ENCODE data around the gene PPP2R2C. TPM values are rescaled to one million over a fixed set of nuclear protein-coding genes. Genes with fewer than 3 reads are reported as not detected.

Gene PPP2R2C
- total RNA-seq, 1 donor from 2014 or later = not detected

DNA sequence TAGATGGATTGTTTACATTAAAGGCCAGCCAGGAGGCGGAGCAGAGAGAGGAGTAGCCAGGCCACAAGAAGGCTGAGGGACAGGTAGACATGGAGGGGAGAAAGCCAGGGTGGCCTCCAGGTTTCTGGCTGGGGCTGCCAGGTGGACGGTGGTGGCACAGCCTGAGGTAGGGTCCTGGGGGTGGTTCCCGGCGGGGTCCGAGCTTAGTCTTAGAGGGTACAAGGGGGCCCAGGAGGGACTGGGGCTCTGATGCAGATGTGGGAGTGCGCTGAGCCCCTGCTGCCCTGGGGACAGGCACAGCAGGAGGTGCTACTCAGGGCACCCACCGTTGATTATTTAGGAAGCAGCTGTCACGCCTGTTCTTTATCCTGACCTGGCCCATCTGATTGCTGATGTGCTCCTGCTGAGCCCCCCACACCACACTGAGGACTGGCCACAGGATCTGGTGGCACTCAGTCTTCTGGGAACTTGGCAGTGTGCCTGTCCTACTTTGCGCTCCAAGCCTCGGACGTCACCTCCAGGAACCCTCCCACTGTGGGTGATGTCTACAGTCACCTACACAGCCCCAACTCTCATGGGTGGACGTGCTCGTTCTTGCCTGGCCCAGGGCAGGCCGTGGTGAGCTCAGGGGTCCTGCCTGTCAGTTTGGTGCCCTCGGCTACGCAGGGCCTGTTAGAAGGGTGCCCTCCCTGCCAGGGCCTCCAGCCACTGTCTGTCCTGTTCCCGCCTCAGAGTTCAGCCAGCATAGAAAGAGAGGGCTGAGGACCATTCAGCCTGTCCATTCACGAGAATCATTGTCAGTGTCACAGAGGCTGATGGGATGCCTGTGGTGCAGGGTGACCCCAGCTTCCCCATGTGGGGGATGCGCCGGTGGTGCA lies 190.7 kb downstream of the PPP2R2C start:
- H3K9ac ChIP-seq (ENCODE audit: low read depth in 1 of 3, low read length in 3 of 3) = no peak overlapping the region
- peaks cover 2 to 21% (median 17%) of the 10 kb centered on the region in 3 donors for H3K36me3 ChIP-seq (ENCODE audit: control insufficient read depth in 3 of 3, insufficient read depth in 3 of 3, low read length in 3 of 3)
- H3K27ac ChIP-seq (ENCODE audit: low read depth, low read length) = no peak overlapping the region
- no peaks in the 10 kb centered on the region for H3K27me3 ChIP-seq (ENCODE audit: control insufficient read depth in 3 of 3, insufficient read depth in 3 of 3, low read length in 3 of 3)
- no peaks in the 10 kb centered on the region for H3K9me3 ChIP-seq (ENCODE audit: control insufficient read depth in 3 of 3, low read length in 3 of 3)
- peaks cover 9 to 22% (median 10%) of the 10 kb centered on the region in 3 donors for H3K4me1 ChIP-seq (ENCODE audit: control insufficient read depth in 3 of 3, insufficient read depth in 3 of 3, low read length in 3 of 3)
- no peak overlapping the region for H3K4me3 ChIP-seq (ENCODE audit: low read length in 3 of 3)

GRCh38 chr4:6280365-6280996 lies 191.9 kb downstream of the PPP2R2C start:
- Histone ChIP-seq H3K4me3 (ENCODE audit: low read length in 3 of 3) (no peak overlapping the region), H3K36me3 (ENCODE audit: control insufficient read depth in 3 of 3, insufficient read depth in 3 of 3, low read length in 3 of 3) (peaks cover 0 to 19% (median 17%) of the 10 kb centered on the region in 3 donors), H3K9me3 (ENCODE audit: control insufficient read depth in 3 of 3, low read length in 3 of 3) (no peaks in the 10 kb centered on the region), H3K4me1 (ENCODE audit: control insufficient read depth in 3 of 3, insufficient read depth in 3 of 3, low read length in 3 of 3) (peaks cover 11 to 25% (median 14%) of the 10 kb centered on the region in 3 donors), H3K9ac (ENCODE audit: low read depth in 1 of 3, low read length in 3 of 3) (no peak overlapping the region), H3K27ac (ENCODE audit: low read depth, low read length) (no peak overlapping the region), H3K27me3 (ENCODE audit: control insufficient read depth in 3 of 3, insufficient read depth in 3 of 3, low read length in 3 of 3) (no peaks in the 10 kb centered on the region)

GRCh38 chr4:6279582-6280289 lies 192.7 kb downstream of the PPP2R2C start:
- Histone ChIP-seq H3K27me3 (ENCODE audit: control insufficient read depth in 3 of 3, insufficient read depth in 3 of 3, low read length in 3 of 3) (no peaks in the 10 kb centered on the region), H3K36me3 (ENCODE audit: control insufficient read depth in 3 of 3, insufficient read depth in 3 of 3, low read length in 3 of 3) (peaks cover 0 to 17% (median 17%) of the 10 kb centered on the region in 3 donors), H3K27ac (ENCODE audit: low read depth, low read length) (no peak overlapping the region), H3K4me3 (ENCODE audit: low read length in 3 of 3) (no peak overlapping the region), H3K9me3 (ENCODE audit: control insufficient read depth in 3 of 3, low read length in 3 of 3) (no peaks in the 10 kb centered on the region), H3K4me1 (ENCODE audit: control insufficient read depth in 3 of 3, insufficient read depth in 3 of 3, low read length in 3 of 3) (peaks cover 11 to 25% (median 17%) of the 10 kb centered on the region in 3 donors), H3K9ac (ENCODE audit: low read depth in 1 of 3, low read length in 3 of 3) (no peak overlapping the region)

DNA sequence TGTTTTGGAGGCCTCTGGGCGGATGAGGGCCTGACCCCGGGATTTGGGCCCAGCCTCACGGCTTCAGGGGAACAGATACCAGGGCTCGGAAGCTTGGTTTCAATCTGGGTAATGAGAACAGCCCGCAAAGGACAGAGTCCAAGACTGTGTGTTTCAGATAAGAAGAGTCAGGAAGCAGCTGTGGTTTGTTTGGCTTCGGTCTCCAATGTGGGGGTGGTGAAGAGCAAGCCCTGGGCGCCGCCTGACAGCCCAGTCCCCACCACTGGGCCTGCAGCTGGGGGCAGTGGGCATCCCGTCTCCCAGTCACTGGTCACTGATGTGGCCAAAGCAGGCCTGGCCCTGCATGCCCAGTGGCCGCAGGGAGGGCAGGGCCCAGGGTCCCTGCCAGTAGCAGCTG lies 193.6 kb downstream of the PPP2R2C start:
- Histone ChIP-seq H3K4me1 (ENCODE audit: control insufficient read depth in 3 of 3, insufficient read depth in 3 of 3, low read length in 3 of 3) (peaks cover 11 to 25% (median 17%) of the 10 kb centered on the region in 3 donors), H3K9ac (ENCODE audit: low read depth in 1 of 3, low read length in 3 of 3) (peak overlapping the region in 1 of 3 donors; percentile 33), H3K36me3 (ENCODE audit: control insufficient read depth in 3 of 3, insufficient read depth in 3 of 3, low read length in 3 of 3) (peaks cover 0 to 17% (median 15%) of the 10 kb centered on the region in 3 donors), H3K9me3 (ENCODE audit: control insufficient read depth in 3 of 3, low read length in 3 of 3) (no peaks in the 10 kb centered on the region), H3K27ac (ENCODE audit: low read depth, low read length) (no peak overlapping the region), H3K27me3 (ENCODE audit: control insufficient read depth in 3 of 3, insufficient read depth in 3 of 3, low read length in 3 of 3) (no peaks in the 10 kb centered on the region), H3K4me3 (ENCODE audit: low read length in 3 of 3) (no peak overlapping the region)

DNA sequence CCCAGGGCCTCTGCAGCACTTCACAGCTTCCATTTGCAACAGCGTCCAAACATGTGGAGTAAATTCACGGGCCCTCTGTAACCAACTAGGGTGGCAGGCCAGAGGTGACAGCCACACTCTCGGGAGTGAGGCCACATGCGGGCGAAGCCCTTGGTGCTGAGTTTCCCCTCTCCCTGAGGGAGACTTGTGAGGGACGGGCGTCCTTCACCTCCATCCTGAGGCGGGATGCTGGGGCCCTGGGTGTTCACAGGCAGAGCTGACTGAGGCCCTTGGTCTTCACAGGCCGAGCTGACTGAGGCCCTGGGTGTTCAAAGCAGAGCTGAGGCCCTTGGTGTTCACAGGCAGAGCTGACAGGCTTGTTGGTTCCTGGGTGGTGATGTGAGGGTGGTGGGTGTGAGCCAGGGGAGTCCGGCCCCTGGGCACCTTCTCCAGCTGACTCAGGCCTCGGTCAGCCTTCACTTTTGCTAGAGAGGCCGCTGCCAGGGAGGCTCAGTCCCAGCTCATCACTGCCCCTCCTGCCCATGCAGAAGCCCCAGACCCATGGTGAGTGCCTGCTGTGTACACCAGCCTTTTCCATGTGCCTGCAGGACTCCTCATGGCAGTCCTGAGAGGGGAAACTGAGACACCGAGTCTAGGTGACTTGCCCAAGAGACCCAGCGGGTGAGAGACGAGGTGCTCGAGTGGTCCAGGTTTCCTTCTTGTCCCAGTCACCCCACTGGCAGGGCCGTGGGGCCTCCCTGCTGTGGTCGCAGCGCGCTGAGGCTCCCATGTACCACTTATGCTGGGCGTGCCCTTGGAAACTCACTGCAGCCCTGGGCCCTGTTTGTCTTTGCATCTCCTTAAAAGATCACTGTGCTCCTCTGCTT lies 194.2 kb downstream of the PPP2R2C start:
- H3K4me1 ChIP-seq (ENCODE audit: control insufficient read depth in 3 of 3, insufficient read depth in 3 of 3, low read length in 3 of 3) = peaks cover 17 to 30% (median 21%) of the 10 kb centered on the region in 3 donors
- H3K27ac ChIP-seq (ENCODE audit: low read depth, low read length) = no peak overlapping the region
- no peaks in the 10 kb centered on the region for H3K27me3 ChIP-seq (ENCODE audit: control insufficient read depth in 3 of 3, insufficient read depth in 3 of 3, low read length in 3 of 3)
- no peak overlapping the region for H3K4me3 ChIP-seq (ENCODE audit: low read length in 3 of 3)
- H3K36me3 ChIP-seq (ENCODE audit: control insufficient read depth in 3 of 3, insufficient read depth in 3 of 3, low read length in 3 of 3) = peaks cover 0 to 15% (median 10%) of the 10 kb centered on the region in 3 donors
- H3K9me3 ChIP-seq (ENCODE audit: control insufficient read depth in 3 of 3, low read length in 3 of 3) = no peaks in the 10 kb centered on the region
- H3K9ac ChIP-seq (ENCODE audit: low read depth in 1 of 3, low read length in 3 of 3) = peak overlapping the region in 1 of 3 donors; percentile 33

DNA sequence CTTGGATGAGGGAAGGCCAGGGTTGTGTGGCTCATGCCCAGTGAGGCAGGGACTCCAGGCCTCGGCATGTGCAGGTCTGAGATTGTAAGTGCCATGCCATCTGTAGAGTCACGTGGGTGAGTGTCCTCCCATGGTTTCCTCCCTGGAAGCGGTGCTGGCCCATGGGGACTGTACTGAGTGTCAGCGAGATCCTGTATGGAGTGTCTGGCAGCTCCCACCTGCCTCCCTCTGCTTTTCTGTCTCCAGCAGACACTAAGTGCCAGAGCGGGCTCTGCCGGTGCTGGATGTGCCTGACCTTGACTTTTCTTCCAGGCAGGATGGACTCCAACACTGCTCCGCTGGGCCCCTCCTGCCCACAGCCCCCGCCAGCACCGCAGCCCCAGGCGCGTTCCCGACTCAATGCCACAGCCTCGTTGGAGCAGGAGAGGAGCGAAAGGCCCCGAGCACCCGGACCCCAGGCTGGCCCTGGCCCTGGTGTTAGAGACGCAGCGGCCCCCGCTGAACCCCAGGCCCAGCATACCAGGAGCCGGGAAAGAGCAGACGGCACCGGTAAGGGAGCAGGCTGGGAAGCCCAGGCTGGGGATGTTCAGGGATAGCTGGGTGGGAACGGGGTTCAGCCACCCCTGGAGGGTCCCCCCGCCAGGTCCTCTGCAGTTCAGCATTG lies 195.1 kb downstream of the PPP2R2C start:
- H3K36me3 ChIP-seq (ENCODE audit: control insufficient read depth in 3 of 3, insufficient read depth in 3 of 3, low read length in 3 of 3) = peaks cover 0 to 11% (median 10%) of the 10 kb centered on the region in 3 donors
- no peaks in the 10 kb centered on the region for H3K9me3 ChIP-seq (ENCODE audit: control insufficient read depth in 3 of 3, low read length in 3 of 3)
- H3K4me3 ChIP-seq (ENCODE audit: low read length in 3 of 3) = no peak overlapping the region
- H3K27ac ChIP-seq (ENCODE audit: low read depth, low read length) = no peak overlapping the region
- H3K4me1 ChIP-seq (ENCODE audit: control insufficient read depth in 3 of 3, insufficient read depth in 3 of 3, low read length in 3 of 3) = peaks cover 25 to 38% (median 28%) of the 10 kb centered on the region in 3 donors
- no peaks in the 10 kb centered on the region for H3K27me3 ChIP-seq (ENCODE audit: control insufficient read depth in 3 of 3, insufficient read depth in 3 of 3, low read length in 3 of 3)
- H3K9ac ChIP-seq (ENCODE audit: low read depth in 1 of 3, low read length in 3 of 3) = no peak overlapping the region

DNA sequence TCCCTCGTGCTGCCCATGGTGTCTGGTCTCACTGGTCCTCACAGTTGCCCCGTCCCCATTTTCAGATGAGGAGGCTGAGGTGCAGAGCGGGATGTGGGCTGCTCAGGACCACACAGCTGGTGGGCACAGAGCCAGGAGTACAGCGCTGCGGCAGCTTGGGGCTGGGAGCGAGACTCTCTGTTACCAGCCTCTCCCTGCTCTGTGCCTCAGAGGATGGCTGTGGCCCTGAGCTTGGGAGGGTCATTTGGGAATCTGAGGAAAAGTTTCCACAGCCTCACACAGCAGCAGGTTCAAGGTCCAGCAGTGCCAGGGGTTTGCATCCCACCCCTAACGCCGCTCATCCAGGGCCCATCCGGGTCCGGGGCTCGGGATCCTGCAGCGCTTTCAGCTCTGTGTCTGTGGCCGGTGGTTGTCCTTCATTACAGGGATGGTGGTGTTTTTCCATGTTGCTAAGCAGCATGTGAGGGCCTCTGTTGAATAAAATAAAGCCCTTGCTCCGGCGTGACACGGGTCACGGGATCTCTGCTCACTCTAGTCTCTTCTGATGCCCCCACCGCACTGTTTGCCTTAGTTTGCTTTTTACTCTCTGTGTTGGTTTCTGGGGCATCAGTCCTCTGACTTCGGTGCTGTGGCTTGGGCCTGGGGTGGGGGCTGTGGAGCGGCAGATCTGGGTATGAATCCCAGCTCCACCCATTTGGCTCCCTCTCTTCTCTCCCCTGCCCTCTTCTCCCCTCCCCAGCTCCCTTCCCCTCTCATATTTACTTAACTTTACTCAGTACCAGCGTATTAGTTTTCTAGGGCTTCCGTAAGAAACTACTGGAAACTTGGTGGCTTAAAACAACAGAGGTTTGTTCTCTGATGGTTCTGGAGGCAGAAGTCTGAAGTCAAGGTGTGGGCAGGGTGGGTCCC lies 196.3 kb downstream of the PPP2R2C start:
- no peaks in the 10 kb centered on the region for H3K27me3 ChIP-seq (ENCODE audit: control insufficient read depth in 3 of 3, insufficient read depth in 3 of 3, low read length in 3 of 3)
- H3K4me3 ChIP-seq (ENCODE audit: low read length in 3 of 3) = no peak overlapping the region
- H3K9me3 ChIP-seq (ENCODE audit: control insufficient read depth in 3 of 3, low read length in 3 of 3) = no peaks in the 10 kb centered on the region
- no peak overlapping the region for H3K9ac ChIP-seq (ENCODE audit: low read depth in 1 of 3, low read length in 3 of 3)
- no peak overlapping the region for H3K27ac ChIP-seq (ENCODE audit: low read depth, low read length)
- peaks cover 0 to 11% (median 7%) of the 10 kb centered on the region in 3 donors for H3K36me3 ChIP-seq (ENCODE audit: control insufficient read depth in 3 of 3, insufficient read depth in 3 of 3, low read length in 3 of 3)
- peaks cover 36 to 42% (median 39%) of the 10 kb centered on the region in 3 donors for H3K4me1 ChIP-seq (ENCODE audit: control insufficient read depth in 3 of 3, insufficient read depth in 3 of 3, low read length in 3 of 3)

DNA sequence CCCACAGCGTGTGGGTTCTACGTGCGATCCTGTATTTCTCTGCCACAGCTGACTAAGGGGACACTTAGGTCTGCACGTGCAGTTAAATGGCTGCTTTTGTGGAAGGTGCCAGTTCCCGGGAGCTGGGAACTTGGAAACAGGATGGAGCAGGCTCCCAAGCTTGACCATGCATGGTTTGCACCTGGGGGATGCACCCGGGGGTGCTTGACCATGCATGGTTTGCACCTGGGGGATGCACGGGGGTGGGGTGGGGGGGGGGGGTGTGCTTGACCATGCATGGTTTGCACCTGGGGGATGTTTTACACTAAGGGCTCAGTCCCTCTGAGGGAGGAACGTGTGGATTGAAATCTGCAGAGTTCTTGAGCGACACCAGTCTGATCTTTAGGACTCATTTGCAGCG lies 197.1 kb downstream of the PPP2R2C start:
- H3K4me3 ChIP-seq (ENCODE audit: low read length in 3 of 3) = no peak overlapping the region
- peaks cover 43 to 50% (median 47%) of the 10 kb centered on the region in 3 donors for H3K4me1 ChIP-seq (ENCODE audit: control insufficient read depth in 3 of 3, insufficient read depth in 3 of 3, low read length in 3 of 3)
- no peak overlapping the region for H3K9ac ChIP-seq (ENCODE audit: low read depth in 1 of 3, low read length in 3 of 3)
- H3K36me3 ChIP-seq (ENCODE audit: control insufficient read depth in 3 of 3, insufficient read depth in 3 of 3, low read length in 3 of 3) = peaks cover 0 to 9% (median 7%) of the 10 kb centered on the region in 3 donors
- no peak overlapping the region for H3K27ac ChIP-seq (ENCODE audit: low read depth, low read length)
- H3K9me3 ChIP-seq (ENCODE audit: control insufficient read depth in 3 of 3, low read length in 3 of 3) = no peaks in the 10 kb centered on the region
- no peaks in the 10 kb centered on the region for H3K27me3 ChIP-seq (ENCODE audit: control insufficient read depth in 3 of 3, insufficient read depth in 3 of 3, low read length in 3 of 3)

Data from skeletal muscle tissue (tissue), 4 donors.